ENCODE results near the gene GPN1.
A peak's percentile ranks its signal among the peaks of the same experiment; 100 is the strongest.
"Not testable (repeated sequence)": the region's sequence is repeated elsewhere in the genome, so short reads cannot be mapped to it uniquely, and the experiment has no call there.

The GPN1 gene

GRCh38 chr2:27667446-27667845, 38.6 kb downstream of the GPN1 start:
- no peak for DNase-seq (ENCODE audit: low read depth in 3 of 3, low spot score in 1 of 3)

DNA sequence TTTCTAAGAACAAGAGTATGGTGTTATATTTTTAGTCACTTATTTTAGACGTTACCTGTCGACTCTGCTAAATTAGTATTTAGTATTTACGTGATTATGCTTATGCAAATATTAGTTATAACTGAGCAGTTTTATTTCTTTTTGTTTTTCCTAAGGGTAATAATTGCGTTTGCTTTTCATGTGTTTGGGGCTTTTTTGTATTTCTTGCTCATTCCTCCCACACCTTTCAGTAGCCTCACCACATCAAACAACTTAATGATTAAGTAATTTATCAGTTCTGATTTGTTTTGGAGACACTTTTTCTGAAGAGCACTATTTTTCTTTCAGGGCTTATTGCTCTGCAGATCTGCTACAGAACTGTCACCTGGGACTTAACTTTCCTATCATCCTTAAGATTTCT, 42.4 kb downstream of the GPN1 start:
- DNase-seq (ENCODE audit: low read depth in 3 of 3, low spot score in 1 of 3), result no peak

- DNase-seq (ENCODE audit: low read depth in 3 of 3, low spot score in 1 of 3), result no peak
These were observed 44.1 kb downstream of the GPN1 start for GRCh38 chr2:27672723-27673486.

GRCh38 chr2:27680571-27680970, 51.7 kb downstream of the GPN1 start:
- no peak for DNase-seq (ENCODE audit: low read depth in 3 of 3, low spot score in 1 of 3)

DNA sequence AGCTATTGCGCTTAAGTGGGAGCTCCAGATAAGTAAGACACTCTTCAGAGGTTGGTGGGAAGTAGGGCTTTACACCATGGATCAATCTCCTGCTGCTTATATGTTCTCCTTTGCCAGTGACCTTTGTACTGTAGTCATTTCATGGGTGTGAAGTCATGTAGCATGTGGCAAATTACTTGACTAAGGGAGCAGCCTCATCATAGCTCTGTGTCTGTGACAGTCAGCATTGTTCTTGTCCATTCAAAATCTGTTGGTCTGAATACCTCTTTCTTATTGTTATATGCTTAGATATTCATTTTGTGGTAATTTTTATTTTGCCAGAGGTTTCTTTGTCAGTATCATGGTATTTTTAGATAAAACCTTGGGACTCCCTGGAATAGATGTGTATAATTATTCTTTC, 53.0 kb downstream of the GPN1 start:
- DNase-seq (ENCODE audit: low read depth in 3 of 3, low spot score in 1 of 3), result no peak

DNA sequence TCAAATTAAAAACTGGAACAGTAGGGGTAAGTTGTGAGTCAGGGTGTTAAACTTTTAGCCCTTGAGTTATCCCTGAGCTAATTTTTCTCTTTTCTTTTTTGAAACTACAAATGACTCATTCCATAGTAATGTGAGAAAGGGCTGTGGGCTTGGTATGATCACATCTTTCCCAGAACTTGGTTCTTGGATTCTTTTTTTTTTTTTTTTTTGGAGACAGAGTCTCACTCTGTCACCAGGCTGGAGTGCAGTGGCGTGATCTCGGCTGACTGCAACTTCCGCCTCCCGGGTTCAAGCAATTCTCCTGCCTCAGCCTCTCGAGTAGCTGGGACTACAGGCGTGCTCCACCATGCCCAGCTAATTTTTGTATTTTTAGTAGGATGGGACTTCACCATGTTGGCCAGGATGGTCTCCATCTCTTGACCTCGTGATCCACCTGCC, 53.5 kb downstream of the GPN1 start:
- not testable (repeated sequence) for DNase-seq (ENCODE audit: low read depth in 3 of 3, low spot score in 1 of 3)

DNA sequence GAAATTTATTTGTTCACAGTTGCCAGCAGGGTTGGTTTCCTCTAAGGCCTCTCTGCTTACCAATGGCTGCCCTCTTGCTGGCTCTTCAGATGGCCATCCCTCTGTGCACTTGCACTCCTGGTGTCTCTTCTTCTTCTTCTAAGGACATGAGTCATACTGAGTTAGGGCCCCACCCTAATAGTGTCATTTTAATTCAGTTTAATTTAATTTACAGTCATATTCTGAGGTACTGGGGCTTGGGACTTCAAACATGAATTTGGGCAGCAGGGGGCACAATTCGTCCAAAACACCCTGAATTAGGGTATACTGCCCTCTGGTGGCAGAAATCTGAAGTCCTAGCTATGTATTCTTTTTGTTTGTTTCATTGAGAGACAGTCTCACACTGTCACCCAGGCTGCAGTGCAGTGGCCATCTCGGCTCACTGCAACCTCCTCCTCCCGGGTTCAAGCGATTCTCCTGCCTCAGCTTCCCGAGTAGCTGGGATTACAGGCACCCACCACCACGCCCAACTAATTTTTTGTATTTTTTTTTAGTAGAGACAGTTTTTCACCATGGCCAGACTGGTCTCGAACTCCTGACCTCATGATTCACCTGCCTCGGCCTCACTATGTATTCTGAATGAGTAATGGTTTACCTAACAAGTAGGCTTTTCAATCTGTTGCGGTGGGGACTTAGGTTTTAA, 54.7 kb downstream of the GPN1 start:
- DNase-seq (ENCODE audit: low read depth in 3 of 3, low spot score in 1 of 3), result peak; percentile 63 to 72 (median 72)

- DNase-seq (ENCODE audit: low read depth in 3 of 3, low spot score in 1 of 3), result not testable (repeated sequence)
These were observed 56.2 kb downstream of the GPN1 start for GRCh38 chr2:27685006-27685405.

GRCh38 chr2:27685577-27685976, 56.7 kb downstream of the GPN1 start:
- no peak for DNase-seq (ENCODE audit: low read depth in 3 of 3, low spot score in 1 of 3)

DNA sequence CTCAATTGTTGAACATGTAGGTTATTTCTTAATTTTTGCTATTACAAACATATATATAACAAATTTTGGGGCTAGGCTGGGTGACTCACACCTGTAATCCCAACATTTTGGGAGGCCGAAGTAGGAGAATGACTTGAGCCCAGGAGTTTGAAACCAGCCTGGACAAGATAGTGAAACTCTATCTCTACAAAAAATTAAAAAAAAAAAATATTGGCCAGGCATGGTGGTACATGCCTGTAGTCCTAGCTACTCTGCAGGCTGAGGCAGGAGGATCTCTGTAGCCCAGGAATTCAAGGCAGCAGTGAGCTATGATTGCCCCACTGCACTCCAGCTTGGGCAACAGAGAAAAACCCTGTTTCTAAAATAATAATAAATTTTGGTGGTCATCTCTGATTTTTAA, 58.4 kb downstream of the GPN1 start:
- no peak for DNase-seq (ENCODE audit: low read depth in 3 of 3, low spot score in 1 of 3)

DNA sequence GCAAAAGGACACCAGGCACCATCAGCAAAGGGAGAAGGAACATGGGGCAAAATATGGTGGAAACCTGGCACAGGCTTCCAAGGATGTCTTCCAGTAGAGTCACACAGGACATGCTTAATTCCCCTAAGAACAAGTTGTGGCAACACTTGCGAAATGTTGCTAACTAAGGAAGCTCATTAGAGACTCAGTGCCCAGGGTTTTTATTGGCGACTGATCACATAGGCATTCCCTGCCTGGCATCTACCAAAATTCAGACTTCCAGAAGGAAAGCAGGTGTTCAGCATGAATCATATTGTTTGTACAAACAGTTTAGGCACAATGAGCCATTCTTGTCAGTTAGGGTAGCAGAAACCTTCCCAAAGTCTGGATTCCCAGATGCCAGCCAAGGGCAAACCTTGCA, 60.6 kb downstream of the GPN1 start:
- no peak for DNase-seq (ENCODE audit: low read depth in 3 of 3, low spot score in 1 of 3)

DNA sequence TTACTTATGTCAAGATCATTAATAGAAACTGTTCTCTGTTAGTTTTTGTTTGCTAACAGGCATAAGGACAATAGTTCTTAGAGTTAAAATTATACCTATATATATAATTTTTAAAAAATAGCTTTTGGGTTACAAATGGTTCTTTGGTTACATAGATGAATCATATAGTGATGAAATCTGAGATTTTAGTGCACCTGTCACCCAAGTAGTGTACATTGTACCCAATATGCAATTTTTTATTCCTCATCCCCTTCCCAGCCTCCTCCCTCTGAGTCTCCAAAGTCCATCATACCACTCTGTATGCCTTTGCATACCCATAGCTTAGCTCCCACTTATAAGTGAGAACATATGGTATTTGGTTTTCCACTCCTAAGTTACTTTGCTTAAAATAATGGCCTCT, 61.2 kb downstream of the GPN1 start:
- DNase-seq (ENCODE audit: low read depth in 3 of 3, low spot score in 1 of 3), result no peak

GRCh38 chr2:27697660-27698059, 68.8 kb downstream of the GPN1 start:
- DNase-seq (ENCODE audit: low read depth in 3 of 3, low spot score in 1 of 3), result no peak

Measured in stimulated activated CD4-positive, alpha-beta T cell treated with anti-CD3 and anti-CD28 coated beads, TNF-alpha, amount 100 ng/mL, for 1 hour (primary cell).